Glutamatergic neuron (in vitro differentiated cells): ENCODE data around the gene LAMTOR4. TPM values are rescaled to one million over a fixed set of nuclear protein-coding genes. Genes with fewer than 3 reads are reported as not detected.
A peak's percentile ranks its signal among the peaks of the same experiment; 100 is the strongest.

Experiments used
- DNase-seq: peaks from one replicate; pipeline ENCODE4 v3.0.0; 2022
- H3K27ac Mint-ChIP-seq: one replicate; pipeline ENCODE4 v1.8.0; 2020; ENCODE audit warnings: mild to moderate bottlenecking, mixed read lengths, inconsistent platforms; ENCODE audit not compliant: unreplicated experiment
- H3K27me3 Mint-ChIP-seq: one replicate; pipeline ENCODE4 v1.8.0; 2020; ENCODE audit warnings: mild to moderate bottlenecking, moderate library complexity, mixed read lengths, inconsistent platforms; ENCODE audit not compliant: unreplicated experiment
- H3K36me3 Mint-ChIP-seq: one replicate; pipeline ENCODE4 v1.8.0; 2020; ENCODE audit warnings: mild to moderate bottlenecking, mixed read lengths, inconsistent platforms; ENCODE audit not compliant: unreplicated experiment
- H3K4me1 Mint-ChIP-seq: one replicate; pipeline ENCODE4 v1.8.0; 2020; ENCODE audit warnings: mild to moderate bottlenecking, low read depth, mixed read lengths, inconsistent platforms; ENCODE audit not compliant: unreplicated experiment
- H3K4me3 Mint-ChIP-seq: one replicate; pipeline ENCODE4 v1.8.0; 2020; ENCODE audit warnings: mild to moderate bottlenecking, mixed read lengths, inconsistent platforms; ENCODE audit not compliant: unreplicated experiment
- H3K9me3 Mint-ChIP-seq: one replicate; pipeline ENCODE4 v1.8.0; 2020; ENCODE audit warnings: mild to moderate bottlenecking, moderate library complexity, mixed read lengths, inconsistent platforms; ENCODE audit not compliant: unreplicated experiment
- CTCF ChIP-seq: fragments of 200-600 bp; sonication (generic); IDR thresholded peaks from one replicate; pipeline ENCODE4 v1.5.0; 2021; ENCODE audit not compliant: partially characterized antibody, unreplicated experiment
- total RNA-seq: library from RNA; stranded (reverse); fragmentation: NEBNext Ultra II Directional; extraction: Animal tissue kit (Norgen Biotek cat#: 25700); gene quantifications from one replicate; pipeline ENCODE4 v1.2.1, GENCODE V29; 2021; ENCODE audit not compliant: unreplicated experiment

LAMTOR4 gene
- total RNA-seq, 1 donor from 2014 or later = 66.9 TPM

GRCh38 chr7:100157334-100158228 is 8.9 kb downstream of the LAMTOR4 start:
- peaks cover 6% of the 10 kb centered on the region for H3K27me3 Mint-ChIP-seq
- H3K4me3 Mint-ChIP-seq = peak overlapping the region; percentile 83
- H3K9me3 Mint-ChIP-seq = peaks cover 4% of the 10 kb centered on the region
- no peak for TF ChIP-seq CTCF
- peak overlapping the region; percentile 60 for H3K27ac Mint-ChIP-seq
- H3K4me1 Mint-ChIP-seq = peaks cover 6% of the 10 kb centered on the region
- peak; percentile 50 for DNase-seq
- no peaks in the 10 kb centered on the region for H3K36me3 Mint-ChIP-seq

- peaks cover 4% of the 10 kb centered on the region for H3K9me3 Mint-ChIP-seq
- H3K27ac Mint-ChIP-seq = peak within 1 kb of the TSS; percentile 60
- DNase-seq = peak; percentile 96
- no peaks in the 10 kb centered on the region for H3K36me3 Mint-ChIP-seq
- TF ChIP-seq CTCF = no peak
- H3K4me1 Mint-ChIP-seq = peaks cover 6% of the 10 kb centered on the region
- H3K4me3 Mint-ChIP-seq = peak within 1 kb of the TSS; percentile 83
- peaks cover 6% of the 10 kb centered on the region for H3K27me3 Mint-ChIP-seq
Observed at GRCh38 chr7:100158229-100159098, 9.7 kb downstream of the LAMTOR4 start, which contains the start of gene TRAPPC14. Gene TRAPPC14, minus strand, starts transcription at chr7:100158723. Its CDS starts 224 bp downstream, at chr7:100158499.

GRCh38 chr7:100159099-100159623 is 10.4 kb downstream of the LAMTOR4 start:
- DNase-seq = no peak
- H3K27ac Mint-ChIP-seq = peak overlapping the region; percentile 15
- no peaks in the 10 kb centered on the region for H3K36me3 Mint-ChIP-seq
- peaks cover 6% of the 10 kb centered on the region for H3K4me1 Mint-ChIP-seq
- no peak for TF ChIP-seq CTCF
- peaks cover 6% of the 10 kb centered on the region for H3K27me3 Mint-ChIP-seq
- H3K4me3 Mint-ChIP-seq = peak overlapping the region; percentile 79
- H3K9me3 Mint-ChIP-seq = peaks cover 4% of the 10 kb centered on the region

GRCh38 chr7:100160067-100160466 is 11.3 kb downstream of the LAMTOR4 start:
- no peaks in the 10 kb centered on the region for H3K36me3 Mint-ChIP-seq
- peaks cover 6% of the 10 kb centered on the region for H3K4me1 Mint-ChIP-seq
- TF ChIP-seq CTCF = no peak
- DNase-seq = no peak
- peaks cover 4% of the 10 kb centered on the region for H3K9me3 Mint-ChIP-seq
- peaks cover 6% of the 10 kb centered on the region for H3K27me3 Mint-ChIP-seq
- H3K27ac Mint-ChIP-seq = no peak overlapping the region
- H3K4me3 Mint-ChIP-seq = no peak overlapping the region
